Activated CD4-positive, alpha-beta T cell treated with anti-CD3 and anti-CD28 coated beads for 24 hours (primary cell): Measurements from ENCODE around the gene PHF24.
"Not testable (repeated sequence)": the region's sequence is repeated elsewhere in the genome, so short reads cannot be mapped to it uniquely, and the experiment has no call there.

Experiments
- DNase-seq, 2 donors: peaks; one replicate each; pipeline ENCODE4 v3.0.0-alpha.2; 2020; ENCODE audit warnings: low read depth in 2 of 2

The PHF24 gene

GRCh38 chr9:34957492-34958410 lies at the start of gene PHF24:
TSS of gene PHF24 (plus strand) at chr9:34958285. CDS start at chr9:34971299, 13,014 bp downstream.
- DNase-seq = no peak

GRCh38 chr9:34927061-34927460 lies 31.0 kb upstream of the PHF24 start:
- DNase-seq = no peak

DNA sequence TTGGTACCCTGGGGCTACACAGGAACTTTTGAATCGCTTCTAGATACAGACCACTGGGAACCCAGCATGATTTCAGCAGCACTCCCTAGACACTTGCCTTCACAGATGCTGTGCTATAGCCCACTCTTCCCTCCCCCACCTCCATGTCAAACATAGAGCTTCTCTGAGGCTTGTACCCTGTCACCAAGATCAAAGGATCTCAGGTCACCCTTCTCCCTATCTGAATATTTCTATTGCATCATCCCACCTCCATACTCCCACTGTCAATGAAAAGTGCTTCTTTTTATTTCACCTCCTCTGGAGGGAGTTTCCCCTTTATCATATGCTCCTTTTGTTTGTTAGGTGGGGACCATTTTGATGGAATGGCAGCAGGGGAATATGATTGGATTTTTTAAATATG lies 29.2 kb upstream of the PHF24 start:
- no peak for DNase-seq

GRCh38 chr9:34929506-34930102 lies 28.5 kb upstream of the PHF24 start:
- DNase-seq = peak; percentile 3 to 15

GRCh38 chr9:34939989-34940388 lies 18.1 kb upstream of the PHF24 start:
- not testable (repeated sequence) for DNase-seq

DNA sequence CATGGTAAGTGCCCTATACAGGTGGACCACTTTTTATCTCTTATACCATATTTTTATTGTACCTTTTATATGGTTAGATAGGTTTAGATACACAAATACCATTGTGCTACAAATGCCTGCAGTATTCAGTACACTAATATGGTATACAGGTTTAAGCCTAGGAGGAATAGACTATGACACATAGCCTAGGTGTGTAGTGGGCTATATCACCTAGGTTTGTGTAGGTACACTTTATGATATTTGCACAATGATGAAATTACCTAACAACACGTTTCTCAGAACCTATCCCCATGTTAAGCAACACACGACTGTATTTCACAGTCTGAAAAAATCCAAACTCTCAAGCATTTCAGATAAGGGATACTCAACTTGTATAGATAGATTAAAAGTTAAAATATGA lies 9.6 kb upstream of the PHF24 start:
- no peak for DNase-seq

DNA sequence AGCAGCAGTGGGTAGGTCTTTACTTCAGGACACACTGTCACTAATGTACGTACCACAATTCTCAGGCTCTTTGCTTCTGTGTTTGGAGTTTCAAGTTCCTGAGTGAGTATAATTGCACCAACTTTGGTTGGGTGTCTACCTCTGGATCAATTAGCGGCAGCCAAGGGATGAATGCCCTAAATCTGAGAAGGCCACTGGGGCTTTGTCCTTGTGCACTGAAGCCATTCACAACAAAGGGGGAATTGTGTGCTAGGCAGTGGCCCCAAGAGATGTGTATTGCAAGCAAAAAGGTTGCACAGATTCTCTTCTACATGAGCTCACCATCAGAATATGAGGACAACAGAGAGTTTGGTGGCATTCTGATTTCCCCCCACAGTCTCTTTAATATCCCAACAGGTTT lies 3.9 kb upstream of the PHF24 start:
- DNase-seq = no peak

DNA sequence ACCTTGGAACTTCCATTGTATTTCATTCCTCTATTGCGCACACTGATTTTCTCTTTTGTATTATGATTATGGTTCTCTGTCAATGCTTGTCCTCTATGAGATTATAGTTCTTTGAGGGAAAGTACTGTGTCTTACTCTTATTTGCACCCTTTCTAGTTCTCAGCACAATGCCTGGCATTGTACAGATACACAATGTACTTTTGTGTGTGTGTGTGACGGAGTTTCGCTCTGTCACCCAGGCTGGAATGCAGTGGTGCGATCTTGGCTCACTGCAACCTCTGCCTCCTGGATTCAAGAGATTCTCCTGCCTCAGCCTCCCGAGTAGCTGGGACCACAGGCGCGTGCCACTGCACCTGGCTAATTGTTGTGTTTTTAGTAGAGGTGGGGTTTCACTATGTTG lies 2.0 kb upstream of the PHF24 start:
- not testable (repeated sequence) for DNase-seq

DNA sequence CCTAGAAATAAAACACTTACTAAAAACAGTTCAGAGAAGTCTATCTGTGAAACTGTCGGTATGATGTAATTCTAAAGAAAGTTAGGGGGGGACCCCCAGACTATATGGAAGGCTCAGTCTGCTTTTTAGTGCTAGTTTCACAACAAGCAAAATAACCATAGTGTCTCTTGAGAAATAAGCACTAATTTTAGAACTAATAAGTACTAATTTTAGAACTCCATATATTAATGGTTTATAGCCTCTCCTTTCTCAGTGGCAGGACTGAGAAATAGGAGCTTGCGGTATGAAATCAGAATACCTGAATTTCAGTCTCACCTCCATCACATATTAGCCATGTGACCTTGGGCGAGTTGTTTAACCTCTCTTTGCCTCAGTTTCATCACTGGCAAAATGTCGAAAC lies 1.4 kb upstream of the PHF24 start:
- no peak for DNase-seq

- DNase-seq = no peak
Observed at GRCh38 chr9:34958411-34958982, 412 bp downstream of the PHF24 start.

- no peak for DNase-seq
Observed at GRCh38 chr9:34959461-34959860, 1.4 kb downstream of the PHF24 start.

GRCh38 chr9:34961574-34962490 lies 3.7 kb downstream of the PHF24 start:
- no peak for DNase-seq

GRCh38 chr9:34962546-34962945 lies 4.5 kb downstream of the PHF24 start:
- DNase-seq = no peak

DNA sequence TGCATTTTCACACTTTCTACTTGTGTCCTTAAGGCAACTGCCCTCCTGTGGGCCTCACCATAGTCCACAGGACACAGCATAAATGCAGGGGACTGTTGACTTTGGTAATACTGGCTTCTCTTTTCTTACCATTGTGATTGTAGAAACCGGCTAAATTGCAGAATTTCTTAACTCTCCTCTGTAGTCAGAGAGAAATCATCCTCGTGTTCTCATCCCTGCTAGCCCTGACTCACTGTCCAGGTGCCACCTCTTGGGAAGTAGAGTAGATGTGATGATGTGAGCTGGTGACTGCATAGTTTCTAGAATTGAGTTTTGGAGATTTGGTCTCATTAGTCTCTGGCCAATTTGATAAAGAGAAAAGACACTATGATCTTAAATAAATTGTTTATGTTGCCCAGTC lies 5.5 kb downstream of the PHF24 start:
- DNase-seq = no peak

DNA sequence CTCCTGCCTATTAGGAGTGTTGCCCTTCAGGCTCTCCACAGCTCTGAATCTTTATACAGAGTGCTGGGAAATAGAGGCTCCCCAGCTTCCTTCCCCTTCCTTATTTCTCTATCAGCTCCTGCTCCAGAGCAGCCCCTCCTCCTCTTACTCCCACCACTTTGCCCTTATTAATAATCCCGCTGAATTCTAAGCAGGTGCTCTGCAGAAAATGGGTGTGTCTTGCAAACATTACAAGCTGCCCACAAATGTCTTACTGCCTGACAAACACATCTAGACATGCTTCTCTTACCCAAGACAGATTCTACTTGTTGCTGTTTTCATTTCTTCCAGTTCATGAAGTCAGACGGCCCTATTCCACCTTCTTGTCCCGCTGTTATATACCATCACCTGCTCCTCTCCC lies 6.4 kb downstream of the PHF24 start:
- no peak for DNase-seq

DNA sequence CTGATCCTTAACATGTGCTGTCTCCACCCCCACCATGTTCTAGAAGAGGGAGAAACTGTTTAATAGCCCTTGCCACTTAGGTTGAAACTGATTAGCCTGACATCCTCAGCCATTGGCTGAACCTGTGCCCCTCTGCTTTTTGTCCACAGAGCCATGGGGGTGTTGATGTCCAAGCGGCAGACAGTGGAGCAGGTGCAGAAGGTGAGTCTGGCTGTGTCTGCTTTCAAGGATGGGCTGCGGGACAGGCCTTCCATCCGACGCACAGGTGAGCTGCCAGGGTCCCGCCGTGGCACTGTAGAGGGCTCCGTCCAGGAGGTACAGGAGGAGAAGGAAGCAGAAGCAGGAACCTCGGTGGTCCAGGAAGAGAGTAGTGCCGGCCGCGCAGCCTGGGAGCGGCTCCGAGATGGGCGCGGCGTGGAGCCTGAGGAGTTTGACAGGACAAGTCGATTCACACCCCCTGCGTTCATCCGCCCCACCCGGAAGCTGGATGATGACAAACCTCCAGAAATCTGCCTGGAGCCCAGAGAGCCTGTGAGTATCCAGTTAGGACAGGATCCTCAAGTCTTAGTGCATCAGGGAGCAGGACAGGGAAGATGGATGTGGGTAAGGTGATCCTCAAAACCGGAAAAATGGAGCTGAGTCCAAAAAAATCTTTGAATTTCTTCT lies 13.2 kb downstream of the PHF24 start:
- no peak for DNase-seq

DNA sequence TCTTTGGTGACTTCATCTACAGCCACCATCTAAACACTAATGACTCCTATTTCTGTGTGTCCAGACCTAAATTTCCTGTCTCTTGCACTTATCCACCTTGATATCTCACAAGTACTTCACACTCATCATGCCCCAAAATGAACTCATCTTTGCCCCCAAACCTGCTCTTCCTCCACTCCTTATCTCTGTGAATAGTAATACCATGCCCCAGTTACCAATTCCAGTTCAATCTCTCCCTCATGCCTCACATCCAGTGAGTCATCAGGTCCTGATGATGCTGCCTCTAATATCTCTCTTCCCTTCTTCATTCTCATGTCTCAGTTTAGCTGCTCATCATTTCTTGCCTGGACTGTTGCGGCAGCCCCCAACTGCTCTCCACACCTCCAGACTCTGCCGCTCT lies 16.6 kb downstream of the PHF24 start:
- DNase-seq = no peak

DNA sequence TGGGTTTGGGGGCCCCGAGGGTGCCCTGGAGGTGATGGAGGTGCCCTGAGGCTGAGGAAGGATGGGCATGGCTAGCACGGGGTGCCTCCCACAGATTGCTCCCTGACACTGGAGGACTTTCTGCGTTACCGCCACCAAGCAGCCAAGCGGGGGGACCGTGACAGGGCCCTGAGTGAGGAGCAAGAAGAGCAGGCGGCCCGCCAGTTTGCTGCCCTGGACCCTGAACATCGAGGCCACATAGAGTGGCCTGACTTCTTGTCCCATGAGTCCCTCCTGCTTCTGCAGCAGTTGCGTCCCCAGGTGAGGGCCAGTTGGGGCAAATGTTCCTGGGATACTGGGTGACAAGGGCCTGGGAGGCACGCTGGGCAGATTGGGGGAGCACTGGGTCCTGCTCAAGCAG lies 18.4 kb downstream of the PHF24 start:
- no peak for DNase-seq

- DNase-seq = no peak
Observed at GRCh38 chr9:34976992-34977391, 18.9 kb downstream of the PHF24 start.

DNA sequence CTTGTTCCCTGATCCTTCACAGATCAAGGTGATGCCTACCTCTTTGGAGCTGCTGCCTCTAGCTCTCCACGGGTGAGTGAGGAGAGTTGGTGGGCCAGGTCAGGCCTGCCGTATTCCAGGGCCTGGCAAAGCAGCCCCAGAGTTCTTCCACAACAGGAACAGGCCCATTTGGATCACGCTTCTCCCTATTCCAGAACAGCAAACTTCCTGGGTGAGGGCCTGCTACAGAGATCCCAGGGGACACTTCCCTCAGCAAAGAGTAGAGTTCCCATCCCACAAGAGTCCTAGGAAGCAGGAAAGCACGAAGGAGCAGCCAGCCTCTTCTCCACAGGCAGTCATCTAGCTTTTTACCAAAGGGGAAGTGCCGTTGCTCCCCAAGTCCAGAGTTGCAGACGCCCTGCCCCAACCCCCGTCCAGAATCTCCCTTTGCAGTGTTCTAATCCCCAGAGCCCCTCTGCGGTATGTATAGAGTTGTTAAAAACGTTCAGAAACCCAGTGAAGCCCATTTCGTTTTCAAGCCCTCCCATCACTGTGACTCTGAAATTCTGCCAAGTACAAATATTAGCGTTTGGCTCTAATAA lies 22.2 kb downstream of the PHF24 start:
- DNase-seq = no peak

DNA sequence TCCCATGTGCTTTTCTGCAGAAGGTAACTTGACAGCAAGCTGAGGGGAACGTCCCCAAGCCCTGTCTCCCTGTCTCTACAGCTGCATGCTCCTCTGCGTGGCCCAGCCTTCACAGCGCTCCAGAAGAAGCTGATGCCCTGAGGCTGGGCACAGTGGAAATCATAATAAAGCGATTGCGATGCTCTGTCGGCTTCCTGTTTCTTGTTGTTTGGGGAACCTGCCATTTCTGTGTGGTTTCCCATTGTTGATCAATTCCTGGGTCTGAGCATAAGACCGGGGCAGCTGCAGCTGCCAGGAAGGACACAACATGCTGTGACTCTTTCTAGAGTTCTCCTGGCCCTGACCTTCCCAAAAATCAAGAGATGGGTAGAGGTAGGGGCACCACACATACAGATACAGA lies 24.3 kb downstream of the PHF24 start:
- no peak for DNase-seq
